T-helper 17 cell (primary cell): ENCODE measurements around the gene ACTL6B. TPM values are rescaled to one million over a fixed set of nuclear protein-coding genes. Genes with fewer than 3 reads are reported as not detected.

Experiments
- ATAC-seq: fragments of 150-1000 bp; cut with Tn5 transposase; 2 replicates; pipeline ENCODE4 v1.10.0; 2021; ENCODE audit warnings: mild to moderate bottlenecking, moderate library complexity
- DNase-seq, 3 donors: peaks; one replicate each; pipeline versions ENCODE4 v3.0.0 to v3.0.0-alpha.2; 2020 to 2021
- H3K9me3 ChIP-seq: one replicate; pipeline ENCODE4 v1.7.0; 2013; ENCODE audit warnings: low read length, mild to moderate bottlenecking; ENCODE audit not compliant: control insufficient read depth, poor library complexity, severe bottlenecking
- H3K27ac Mint-ChIP-seq: one replicate; pipeline ENCODE4 v1.8.0; 2022; ENCODE audit warnings: mild to moderate bottlenecking, moderate library complexity, mixed read lengths
- H3K27me3 Mint-ChIP-seq: one replicate; pipeline ENCODE4 v1.8.0; 2022; ENCODE audit warnings: mixed read lengths
- H3K36me3 Mint-ChIP-seq: one replicate; pipeline ENCODE4 v1.8.0; 2022; ENCODE audit warnings: low read depth, mixed read lengths
- H3K4me1 Mint-ChIP-seq: one replicate; pipeline ENCODE4 v1.8.0; 2022; ENCODE audit warnings: mild to moderate bottlenecking, mixed read lengths
- H3K4me3 Mint-ChIP-seq: one replicate; pipeline ENCODE4 v1.8.0; 2022; ENCODE audit warnings: mild to moderate bottlenecking, moderate library complexity, mixed read lengths
- total RNA-seq, 4 donors: library from RNA in 2 of 4; stranded (reverse) in 2 of 4; gene quantifications; one replicate each; pipeline ENCODE4 v1.2.3 and lab custom pipeline; 2022 to 2026

Gene ACTL6B
- total RNA-seq, 2 donors from 2014 or later: not detected

GRCh38 chr7:100679927-100680575 is 23.8 kb upstream of the ACTL6B start:
- Mint-ChIP-seq H3K4me1 (peaks cover 31% of the 10 kb centered on the region), H3K36me3 (peaks cover 2% of the 10 kb centered on the region), H3K27me3 (no peaks in the 10 kb centered on the region), H3K4me3 (peak overlapping the region; percentile 43), H3K27ac (peak overlapping the region; percentile 84)
- DNase-seq: no peak
- ATAC-seq: no peak
- no peaks in the 10 kb centered on the region for H3K9me3 ChIP-seq

GRCh38 chr7:100679129-100679926 is 23.1 kb upstream of the ACTL6B start:
- Mint-ChIP-seq H3K4me3 (no peak overlapping the region), H3K27me3 (no peaks in the 10 kb centered on the region), H3K27ac (peak overlapping the region; percentile 84), H3K36me3 (peaks cover 2% of the 10 kb centered on the region), H3K4me1 (peaks cover 33% of the 10 kb centered on the region)
- no peaks in the 10 kb centered on the region for H3K9me3 ChIP-seq
- no peak for ATAC-seq
- DNase-seq: no peak

- Mint-ChIP-seq H3K27me3 (no peaks in the 10 kb centered on the region), H3K4me3 (peak overlapping the region; percentile 31), H3K27ac (peak overlapping the region; percentile 53), H3K36me3 (peaks cover 4% of the 10 kb centered on the region), H3K4me1 (peaks cover 34% of the 10 kb centered on the region)
- no peaks in the 10 kb centered on the region for H3K9me3 ChIP-seq
- DNase-seq: no peak
- ATAC-seq: no peak
Measured at GRCh38 chr7:100678291-100678984, 22.2 kb upstream of the ACTL6B start.

GRCh38 chr7:100677308-100678267 is 21.3 kb upstream of the ACTL6B start:
- DNase-seq: no peak
- Mint-ChIP-seq H3K4me1 (peaks cover 37% of the 10 kb centered on the region), H3K4me3 (peak overlapping the region; percentile 36), H3K27me3 (no peaks in the 10 kb centered on the region), H3K27ac (peak overlapping the region; percentile 53), H3K36me3 (peaks cover 4% of the 10 kb centered on the region)
- H3K9me3 ChIP-seq: no peaks in the 10 kb centered on the region
- ATAC-seq: no peak

GRCh38 chr7:100676501-100677306 is 20.5 kb upstream of the ACTL6B start:
- H3K9me3 ChIP-seq: no peaks in the 10 kb centered on the region
- Mint-ChIP-seq H3K4me3 (peak overlapping the region; percentile 98), H3K27ac (peak overlapping the region; percentile 95), H3K36me3 (peaks cover 4% of the 10 kb centered on the region), H3K4me1 (peaks cover 38% of the 10 kb centered on the region), H3K27me3 (no peaks in the 10 kb centered on the region)
- ATAC-seq (no peak), DNase-seq (no peak)

GRCh38 chr7:100675581-100676350 is 19.5 kb upstream of the ACTL6B start:
- peak; percentile 87 to 91 (median 87) for DNase-seq
- H3K27ac Mint-ChIP-seq: peak overlapping the region; percentile 95
- H3K27me3 Mint-ChIP-seq: no peaks in the 10 kb centered on the region
- H3K9me3 ChIP-seq: no peaks in the 10 kb centered on the region
- H3K36me3 Mint-ChIP-seq: peaks cover 4% of the 10 kb centered on the region
- ATAC-seq: peak; percentile 72
- peaks cover 39% of the 10 kb centered on the region for H3K4me1 Mint-ChIP-seq
- H3K4me3 Mint-ChIP-seq: peak overlapping the region; percentile 98

GRCh38 chr7:100675105-100675451 is 18.8 kb upstream of the ACTL6B start:
- ATAC-seq: peak; percentile 2

GRCh38 chr7:100674411-100675104 is 18.3 kb upstream of the ACTL6B start:
- H3K4me1 Mint-ChIP-seq: peaks cover 31% of the 10 kb centered on the region
- H3K27me3 Mint-ChIP-seq: no peaks in the 10 kb centered on the region
- peaks cover 4% of the 10 kb centered on the region for H3K36me3 Mint-ChIP-seq
- DNase-seq: no peak
- peak overlapping the region; percentile 95 for H3K27ac Mint-ChIP-seq
- no peaks in the 10 kb centered on the region for H3K9me3 ChIP-seq
- peak overlapping the region; percentile 98 for H3K4me3 Mint-ChIP-seq
- no peak for ATAC-seq

More at GRCh38 chr7:100675105-100675451, 18.8 kb upstream of the ACTL6B start:
- H3K9me3 ChIP-seq: no peaks in the 10 kb centered on the region
- Mint-ChIP-seq H3K27ac (peak overlapping the region; percentile 95), H3K4me1 (peaks cover 33% of the 10 kb centered on the region), H3K36me3 (peaks cover 4% of the 10 kb centered on the region), H3K27me3 (no peaks in the 10 kb centered on the region), H3K4me3 (peak overlapping the region; percentile 98)
- peak in 1 of 3 donors; percentile 41 for DNase-seq

- no peaks in the 10 kb centered on the region for H3K9me3 ChIP-seq
- Mint-ChIP-seq H3K36me3 (peaks cover 4% of the 10 kb centered on the region), H3K27me3 (no peaks in the 10 kb centered on the region), H3K4me1 (peaks cover 28% of the 10 kb centered on the region), H3K27ac (peak overlapping the region; percentile 95), H3K4me3 (peak overlapping the region; percentile 98)
- ATAC-seq (no peak), DNase-seq (no peak)
Measured at GRCh38 chr7:100673942-100674410, 17.7 kb upstream of the ACTL6B start.

- ATAC-seq (peak; percentile 62), DNase-seq (peak; percentile 91 to 95 (median 95))
- Mint-ChIP-seq H3K27me3 (no peaks in the 10 kb centered on the region), H3K4me3 (peak within 1 kb of the TSS; percentile 98), H3K36me3 (peaks cover 4% of the 10 kb centered on the region), H3K4me1 (peaks cover 26% of the 10 kb centered on the region), H3K27ac (peak within 1 kb of the TSS; percentile 95)
- H3K9me3 ChIP-seq: no peaks in the 10 kb centered on the region
Measured at GRCh38 chr7:100673302-100673941, 17.2 kb upstream of the ACTL6B start, which contains the start of gene GNB2. GNB2 (plus strand) TSS chr7:100673740; CDS start chr7:100676266, 2,526 bp downstream.
